Coronary artery (tissue), 2 donors: ENCODE measurements around the gene CD247.

Source experiments
- DNase-seq: peaks from one replicate; pipeline ENCODE4 v3.0.0-alpha.2; 2017; ENCODE audit warnings: low spot score
- H3K27ac ChIP-seq, 2 donors: fragments of 200-600 bp; sonication (generic); one replicate each; pipeline ENCODE4 v1.5.1; 2016 to 2019
- H3K4me3 ChIP-seq: fragments of 200-600 bp; sonication (generic); 2 replicates; pipeline ENCODE4 v1.5.1; 2016; ENCODE audit warnings: mild to moderate bottlenecking, moderate library complexity
- CTCF ChIP-seq: fragments of 200-600 bp; sonication (generic); IDR thresholded peaks from one replicate; pipeline ENCODE4 v1.5.1; 2019; ENCODE audit warnings: antibody characterized with exemption

Gene CD247

GRCh38 chr1:167431909-167432650, 86.2 kb downstream of the CD247 start:
- no peak for DNase-seq
- Histone ChIP-seq H3K4me3 (no peak overlapping the region), H3K27ac (no peak overlapping the region)
- no peak for TF ChIP-seq CTCF

GRCh38 chr1:167431261-167431908, 86.9 kb downstream of the CD247 start:
- H3K4me3 ChIP-seq = no peak overlapping the region
- DNase-seq = no peak

GRCh38 chr1:167430849-167431242, 87.5 kb downstream of the CD247 start:
- Histone ChIP-seq H3K4me3 (no peak overlapping the region), H3K27ac (no peak overlapping the region)
- DNase-seq = no peak
- TF ChIP-seq CTCF = no peak

More at GRCh38 chr1:167431261-167431908, 86.9 kb downstream of the CD247 start:
- H3K27ac ChIP-seq = no peak overlapping the region
- TF ChIP-seq CTCF = no peak

GRCh38 chr1:167430134-167430848, 88.0 kb downstream of the CD247 start:
- no peak for DNase-seq
- H3K27ac ChIP-seq = no peak overlapping the region

GRCh38 chr1:167429612-167430011, 88.7 kb downstream of the CD247 start:
- no peak overlapping the region for H3K4me3 ChIP-seq
- no peak overlapping the region for H3K27ac ChIP-seq
- TF ChIP-seq CTCF = no peak
- DNase-seq = no peak

More at GRCh38 chr1:167430134-167430848, 88.0 kb downstream of the CD247 start:
- no peak overlapping the region for H3K4me3 ChIP-seq
- TF ChIP-seq CTCF = no peak

- no peak for DNase-seq
- no peak for TF ChIP-seq CTCF
- Histone ChIP-seq H3K4me3 (no peak overlapping the region), H3K27ac (no peak overlapping the region)
Observed at GRCh38 chr1:167428395-167428794, 89.9 kb downstream of the CD247 start.
